ENCODE data around the gene RBM5. TPM values are rescaled to one million over a fixed set of nuclear protein-coding genes. Genes with fewer than 3 reads are reported as not detected.
A peak's percentile ranks its signal among the peaks of the same experiment; 100 is the strongest.

Gene RBM5
- total RNA-seq, 1 donor from 2014 or later = 66.5 TPM

- intact Hi-C loops (cut with DNase I) = loop anchor here (2.0 to 5.0 kb wide), 2 partner anchors 105 to 153 kb away; no protein-coding TSS in a partner anchor
- ATAC-seq (no peak), DNase-seq (ENCODE audit: missing footprints) (no peak)
Measured at GRCh38 chr3:50119786-50120185, 31.1 kb downstream of the RBM5 start.

GRCh38 chr3:50120364-50121071, 31.8 kb downstream of the RBM5 start:
- ATAC-seq (peak; percentile 4), DNase-seq (ENCODE audit: missing footprints) (no peak)
- intact Hi-C loops (cut with DNase I) = loop anchor here (1.0 to 5.0 kb wide), 3 partner anchors 69 to 152 kb away; no protein-coding TSS in a partner anchor

- peak; percentile 86 for ATAC-seq
- intact Hi-C loops (cut with DNase I) = loop anchor here (1.0 to 5.0 kb wide), 3 partner anchors 68 to 151 kb away; no protein-coding TSS in a partner anchor
- DNase-seq (ENCODE audit: missing footprints) = no peak
Measured at GRCh38 chr3:50121072-50122032, 32.6 kb downstream of the RBM5 start.

GRCh38 chr3:50122071-50122470, 33.4 kb downstream of the RBM5 start:
- DNase-seq (ENCODE audit: missing footprints) (no peak), ATAC-seq (no peak)
- intact Hi-C loops (cut with DNase I) = loop anchor here (5.0 kb wide), 1 partner anchor 150 kb away; no protein-coding TSS in a partner anchor

GRCh38 chr3:50122661-50123391, 34.1 kb downstream of the RBM5 start:
- intact Hi-C loops (cut with DNase I) = loop anchor here (5.0 kb wide), 1 partner anchor 149 kb away; no protein-coding TSS in a partner anchor
- DNase-seq (ENCODE audit: missing footprints) = peak; percentile 59
- ATAC-seq = no peak

- DNase-seq (ENCODE audit: missing footprints) (no peak), ATAC-seq (no peak)
- intact Hi-C loops (cut with DNase I) = loop anchor here (5.0 kb wide), 1 partner anchor 149 kb away; no protein-coding TSS in a partner anchor
Measured at GRCh38 chr3:50123394-50124051, 34.8 kb downstream of the RBM5 start.

- intact Hi-C loops (cut with DNase I) = loop anchor here (5.0 kb wide), 1 partner anchor 148 kb away; no protein-coding TSS in a partner anchor
- ATAC-seq (no peak), DNase-seq (ENCODE audit: missing footprints) (peak; percentile 46)
Measured at GRCh38 chr3:50124052-50124799, 35.5 kb downstream of the RBM5 start.

GRCh38 chr3:50124800-50125178, 36.1 kb downstream of the RBM5 start:
- intact Hi-C loops (cut with DNase I) = loop anchor here (5.0 kb wide), 1 partner anchor 148 kb away; no protein-coding TSS in a partner anchor
- no peak for ATAC-seq
- DNase-seq (ENCODE audit: missing footprints) = peak; percentile 20

- intact Hi-C loops (cut with DNase I) = no loop called here
- DNase-seq (ENCODE audit: missing footprints) (peak; percentile 16), ATAC-seq (no peak)
Measured at GRCh38 chr3:50125541-50126286, 37.0 kb downstream of the RBM5 start.

- ATAC-seq (no peak), DNase-seq (ENCODE audit: missing footprints) (peak; percentile 26)
- intact Hi-C loops (cut with DNase I) = no loop called here
Measured at GRCh38 chr3:50126287-50127211, 37.8 kb downstream of the RBM5 start.

GRCh38 chr3:50127251-50127691, 38.6 kb downstream of the RBM5 start:
- intact Hi-C loops (cut with DNase I) = no loop called here

GRCh38 chr3:50128001-50128400, 39.3 kb downstream of the RBM5 start:
- ATAC-seq = no peak
- intact Hi-C loops (cut with DNase I) = no loop called here
- DNase-seq (ENCODE audit: missing footprints) = no peak

More at GRCh38 chr3:50127251-50127691, 38.6 kb downstream of the RBM5 start:
- ATAC-seq = no peak
- DNase-seq (ENCODE audit: missing footprints) = peak; percentile 53

- intact Hi-C loops (cut with DNase I) = no loop called here
- DNase-seq (ENCODE audit: missing footprints) = peak; percentile 2
Measured at GRCh38 chr3:50130436-50130835, 41.7 kb downstream of the RBM5 start.

GRCh38 chr3:50132421-50133282, 43.9 kb downstream of the RBM5 start:
- ATAC-seq (no peak), DNase-seq (ENCODE audit: missing footprints) (peak; percentile 31)
- intact Hi-C loops (cut with DNase I) = no loop called here

More at GRCh38 chr3:50130436-50130835, 41.7 kb downstream of the RBM5 start:
- no peak for ATAC-seq

- intact Hi-C loops (cut with DNase I) = no loop called here
- DNase-seq (ENCODE audit: missing footprints) = no peak
- no peak for ATAC-seq
Measured at GRCh38 chr3:50133283-50133615, 44.5 kb downstream of the RBM5 start.
